ENCODE results near the gene PPP4R1.

Gene PPP4R1

DNA sequence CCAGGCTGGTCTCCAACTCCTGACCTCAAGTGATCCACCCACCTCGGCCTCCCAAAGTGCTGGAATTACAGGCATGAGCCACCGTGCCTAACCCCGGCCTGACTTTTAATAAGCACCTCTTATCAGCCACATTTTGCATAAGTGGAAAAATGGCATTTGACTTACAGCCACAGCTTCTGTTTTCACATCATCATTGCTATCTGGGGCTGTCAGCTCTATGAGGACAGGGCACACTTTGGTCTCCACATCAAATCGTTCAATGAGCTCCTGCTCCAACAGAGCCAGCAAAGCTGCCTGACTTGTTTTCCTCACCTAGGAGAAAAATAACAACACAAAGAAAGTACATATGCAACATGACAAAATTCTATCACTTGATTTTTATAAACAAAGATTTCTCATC lies 26.4 kb downstream of the PPP4R1 start:
- no peak for DNase-seq

DNA sequence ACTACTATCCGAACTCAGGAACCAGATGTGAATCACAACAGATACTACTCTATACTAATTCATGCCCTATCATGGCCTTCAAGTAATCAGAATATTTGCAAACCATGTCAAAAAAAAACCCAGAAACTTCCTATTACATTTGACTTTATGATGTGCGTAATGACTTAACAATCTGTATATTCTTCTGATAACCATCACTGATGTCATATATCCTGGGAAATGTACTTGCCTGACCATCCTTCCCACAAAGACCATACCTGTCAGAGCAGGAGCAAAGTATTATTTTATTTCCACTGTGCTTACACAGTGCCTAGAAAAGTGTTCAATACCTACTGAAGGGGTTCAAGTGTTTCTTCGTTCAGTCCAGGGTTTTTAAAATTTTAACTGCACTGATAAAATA lies 27.5 kb downstream of the PPP4R1 start:
- no peak for DNase-seq

DNA sequence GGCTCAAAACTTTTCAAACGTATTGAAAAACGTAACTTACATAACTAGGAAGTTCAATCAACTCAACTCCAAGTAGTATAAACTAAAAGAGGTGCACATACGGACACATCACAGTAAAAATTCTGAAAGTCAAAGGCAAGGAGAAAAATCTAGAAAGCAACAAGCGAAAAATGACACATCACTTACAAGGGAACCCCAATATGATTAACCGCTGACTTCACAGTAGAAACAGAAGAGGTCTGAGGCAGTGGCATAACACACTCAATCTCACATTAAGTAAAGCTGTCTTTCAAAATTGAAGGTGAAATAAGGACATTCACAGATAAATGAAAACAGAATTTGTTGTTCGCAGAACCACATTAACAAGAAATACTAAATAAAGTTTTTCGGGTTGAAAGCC lies 32.7 kb downstream of the PPP4R1 start:
- no peak for DNase-seq

DNA sequence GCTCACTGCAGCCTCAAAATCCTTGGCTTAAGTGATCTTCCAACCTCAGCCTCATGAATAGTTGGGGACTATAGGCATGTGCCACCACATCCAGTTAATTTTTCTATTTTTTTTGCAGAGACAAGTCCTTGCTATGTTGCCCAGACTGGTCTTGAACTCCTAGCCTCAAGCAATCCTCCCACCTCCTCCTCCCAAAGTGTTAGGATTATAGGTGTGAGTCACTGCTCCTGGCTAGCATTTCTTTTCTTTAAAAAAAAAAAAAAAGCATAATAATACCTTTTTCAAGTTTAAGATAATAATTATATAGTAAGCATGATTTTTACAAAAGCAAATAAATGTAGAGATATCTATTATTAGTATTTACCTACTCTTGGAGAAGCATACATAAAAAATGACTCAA lies 36.1 kb downstream of the PPP4R1 start:
- no peak for DNase-seq

DNA sequence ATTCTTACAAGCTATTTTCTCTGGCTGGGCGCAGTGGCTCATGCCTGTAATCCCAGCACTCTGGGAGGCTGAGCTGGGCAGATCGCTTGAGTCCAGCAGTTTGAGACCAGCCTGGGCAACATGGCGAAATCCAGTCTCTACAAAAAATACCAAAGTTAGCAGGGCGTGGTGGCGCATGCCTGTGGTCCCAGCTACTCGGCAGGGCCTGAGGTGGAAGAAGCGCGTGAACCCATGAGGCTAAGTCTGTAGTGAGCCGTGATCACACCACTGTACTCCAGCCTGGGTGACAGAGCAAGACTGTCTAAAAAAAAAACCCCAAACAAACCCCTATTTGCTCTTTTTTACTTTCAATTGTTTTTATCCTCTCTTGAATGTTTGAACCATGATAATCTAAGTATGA lies 37.0 kb downstream of the PPP4R1 start:
- no peak for DNase-seq

DNA sequence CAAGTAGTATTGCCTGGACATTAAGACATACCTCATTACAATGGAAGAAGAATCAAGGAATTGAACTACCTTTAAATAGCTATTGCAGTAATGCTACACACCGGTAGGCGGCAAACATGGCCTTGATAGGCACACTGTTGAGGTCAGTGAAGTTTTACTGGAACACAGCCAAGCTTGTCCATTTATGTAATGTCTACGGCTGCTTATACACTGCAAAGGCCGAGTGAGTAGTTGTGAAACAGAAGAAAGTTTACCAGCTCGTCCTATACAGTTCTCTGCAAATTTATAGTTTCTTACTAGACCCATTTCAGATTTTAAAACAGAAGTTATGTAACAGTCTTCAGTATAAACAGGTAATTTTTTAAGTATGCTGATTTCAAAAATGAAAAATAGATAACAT lies 38.8 kb downstream of the PPP4R1 start:
- DNase-seq: peak; percentile 92

DNA sequence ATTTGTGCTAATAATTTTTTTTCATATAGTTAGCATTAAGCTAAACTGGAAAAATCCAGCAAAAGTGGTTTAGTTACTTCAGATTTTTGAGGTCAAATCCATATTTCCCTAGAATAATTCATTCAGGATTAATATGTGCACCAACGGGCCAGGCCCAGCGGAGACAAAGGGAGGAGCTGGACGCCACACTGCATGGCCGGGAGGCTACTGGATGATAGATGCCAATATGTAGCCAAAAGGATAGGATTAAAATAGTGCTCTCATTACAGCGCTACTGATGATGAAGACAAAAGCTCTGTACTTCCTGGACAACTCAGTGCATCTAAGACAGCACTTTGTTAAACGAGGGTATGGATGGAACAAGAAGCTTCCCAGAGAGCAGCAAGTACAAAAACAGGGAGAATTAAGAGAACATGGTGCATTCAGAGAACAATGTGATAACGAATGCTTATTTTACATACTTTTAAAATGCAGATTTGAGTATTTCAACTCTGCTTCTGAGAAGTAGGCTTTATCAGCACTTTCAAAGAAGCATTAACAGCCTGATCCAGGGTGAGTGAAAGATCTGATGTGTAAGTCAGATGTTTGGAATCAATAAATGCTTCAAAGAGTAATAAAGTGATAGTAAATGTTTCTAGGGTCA lies 39.8 kb downstream of the PPP4R1 start:
- DNase-seq: no peak

DNA sequence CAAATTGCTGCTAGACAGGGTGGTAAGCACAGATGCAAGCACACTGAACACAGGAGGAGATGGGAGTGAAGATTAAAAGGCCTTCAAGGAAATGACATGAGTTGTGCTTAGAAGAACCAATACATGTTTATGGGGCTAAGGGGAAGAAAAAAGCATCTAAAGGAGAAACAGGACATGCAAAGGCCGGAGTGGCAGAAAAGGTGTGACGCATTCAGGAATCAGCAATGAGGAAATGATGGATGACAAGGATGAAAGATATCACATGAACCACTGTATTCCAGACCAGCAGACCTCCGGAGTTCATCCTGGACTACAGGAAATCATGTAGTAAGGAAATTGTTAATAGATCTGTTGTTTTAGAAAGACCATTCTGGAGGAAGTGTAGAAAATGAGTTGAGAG lies 42.8 kb downstream of the PPP4R1 start:
- no peak for DNase-seq

DNA sequence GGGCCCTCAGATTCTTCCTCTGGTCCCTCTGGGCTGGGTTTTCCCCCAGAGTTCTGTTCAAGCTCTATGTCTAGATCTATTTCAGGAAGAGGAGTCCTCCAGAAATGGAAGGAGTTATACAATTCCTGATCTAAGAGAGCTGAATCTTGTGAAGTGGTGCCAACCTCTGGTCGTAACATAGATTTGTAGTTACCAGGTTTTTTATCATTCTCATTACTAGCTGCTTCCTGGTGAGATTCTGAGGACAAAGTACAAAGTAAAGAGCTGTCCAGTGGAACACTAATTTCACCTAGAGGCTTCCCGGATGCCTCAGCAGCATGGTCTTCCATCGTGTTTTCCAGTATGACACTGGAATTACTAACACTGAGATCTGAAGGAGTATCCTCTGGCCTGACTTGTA lies 44.1 kb downstream of the PPP4R1 start:
- no peak for DNase-seq

DNA sequence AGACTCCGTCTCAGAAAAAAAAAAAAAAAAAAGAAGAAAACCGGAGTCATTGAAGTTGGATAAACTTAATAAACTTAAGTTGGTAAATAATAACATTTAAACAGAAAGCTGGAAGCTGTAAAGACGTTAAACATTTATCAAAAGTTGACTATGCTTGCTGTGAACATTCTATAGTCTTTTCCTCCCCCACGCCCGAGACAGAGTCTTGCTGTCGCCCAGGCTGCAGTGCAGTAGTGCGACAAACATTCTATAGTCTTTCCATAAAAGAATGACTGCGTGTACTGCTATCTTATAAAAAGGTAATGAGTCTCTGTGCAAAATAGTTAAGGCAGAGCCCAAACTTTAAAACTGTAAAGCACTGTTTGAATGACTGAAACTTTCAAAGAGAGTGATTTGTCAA lies 45.2 kb downstream of the PPP4R1 start:
- DNase-seq: no peak

DNA sequence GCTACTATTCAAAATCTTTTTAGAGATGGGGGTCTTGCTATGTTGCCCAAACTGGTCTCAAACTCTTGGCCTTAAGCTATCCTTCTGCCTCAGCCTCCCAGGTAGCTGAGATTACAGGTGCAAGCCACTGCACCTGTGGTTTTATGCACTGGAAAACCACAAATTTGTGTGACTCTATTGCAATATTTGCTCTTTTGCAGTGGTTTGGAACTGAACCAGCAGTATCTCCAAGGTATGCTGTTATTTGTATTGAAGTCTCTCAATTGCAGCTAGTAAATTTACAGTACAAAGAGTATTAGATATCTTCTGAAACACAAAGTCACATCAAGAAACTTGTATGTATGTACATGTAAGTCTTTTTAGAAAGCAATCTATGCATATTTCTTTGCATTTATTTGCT lies 46.2 kb downstream of the PPP4R1 start:
- no peak for DNase-seq

DNA sequence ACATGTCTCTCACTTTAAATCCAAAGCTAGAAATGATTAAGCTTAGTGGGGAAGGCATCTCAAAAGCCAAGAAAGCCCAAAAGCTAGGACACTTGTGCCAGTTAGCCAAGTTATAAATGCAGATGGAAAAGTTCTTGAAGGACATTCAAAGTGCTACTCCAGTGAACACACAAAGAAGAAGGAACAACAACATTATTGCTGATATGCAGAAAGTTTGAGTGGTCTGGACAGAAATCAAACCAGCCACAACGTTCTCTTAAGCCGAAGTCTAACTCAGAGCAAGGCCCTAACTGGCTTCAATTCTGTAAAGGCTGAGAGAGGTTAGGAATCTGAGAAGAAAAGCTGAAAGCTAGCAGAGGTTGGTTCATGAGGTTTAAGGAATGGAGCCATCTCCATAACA lies 49.0 kb downstream of the PPP4R1 start:
- no peak for DNase-seq

DNA sequence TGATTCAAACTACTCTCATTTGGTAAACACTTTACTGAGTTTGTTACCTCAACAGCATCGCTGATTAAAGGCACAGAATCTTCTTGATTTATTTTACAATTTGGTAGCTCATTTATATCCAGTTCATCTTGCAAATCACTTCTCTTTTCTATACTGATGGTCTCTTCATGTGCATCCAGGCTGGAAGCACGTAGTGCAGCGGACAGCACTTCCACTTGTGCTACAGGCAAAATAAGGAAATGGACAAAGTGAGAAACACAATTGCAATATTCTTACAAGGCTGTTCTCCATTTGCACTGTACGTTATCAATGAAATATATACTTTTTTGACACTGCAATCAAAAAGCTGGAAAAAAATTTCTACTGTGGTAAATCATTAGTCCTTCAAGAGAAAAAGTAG lies 51.0 kb downstream of the PPP4R1 start:
- no peak for DNase-seq

DNA sequence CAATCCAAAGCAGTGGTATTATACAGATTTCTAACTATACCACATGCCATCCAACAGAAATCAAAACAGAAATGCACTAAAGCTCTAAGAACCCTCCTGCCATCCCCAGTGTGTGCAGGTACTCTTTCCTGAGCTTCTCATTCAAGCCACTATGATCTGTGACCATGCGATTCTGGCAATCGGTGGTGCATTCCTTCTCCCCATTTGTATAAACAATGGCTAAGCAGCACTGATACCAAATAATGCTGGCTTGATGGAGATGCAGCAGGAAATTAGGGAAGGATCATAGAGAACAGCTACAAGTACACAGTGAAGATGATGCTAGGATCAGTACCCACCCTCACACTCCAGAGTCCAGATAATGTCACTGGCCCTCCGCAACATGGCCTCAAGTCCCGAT lies 51.8 kb downstream of the PPP4R1 start:
- no peak for DNase-seq

DNA sequence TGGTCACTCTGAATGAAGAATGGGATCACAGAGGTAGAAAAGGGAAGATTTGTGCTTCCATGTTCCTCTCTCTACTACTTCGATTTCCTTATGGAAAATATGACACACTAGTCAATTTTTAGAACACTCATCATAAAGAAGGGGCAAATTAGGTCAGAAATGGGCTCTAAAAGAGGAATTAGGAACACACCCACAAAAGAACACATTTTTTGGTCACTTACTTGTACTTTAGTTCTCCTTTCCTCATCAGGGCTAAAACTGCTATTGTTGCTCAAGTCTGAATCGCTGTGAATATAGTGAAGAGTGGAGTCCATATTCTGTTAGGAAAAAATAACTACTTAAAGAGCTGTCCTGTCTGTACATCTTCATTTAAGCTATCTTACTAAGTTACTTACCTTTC lies 52.6 kb downstream of the PPP4R1 start:
- DNase-seq: no peak

DNA sequence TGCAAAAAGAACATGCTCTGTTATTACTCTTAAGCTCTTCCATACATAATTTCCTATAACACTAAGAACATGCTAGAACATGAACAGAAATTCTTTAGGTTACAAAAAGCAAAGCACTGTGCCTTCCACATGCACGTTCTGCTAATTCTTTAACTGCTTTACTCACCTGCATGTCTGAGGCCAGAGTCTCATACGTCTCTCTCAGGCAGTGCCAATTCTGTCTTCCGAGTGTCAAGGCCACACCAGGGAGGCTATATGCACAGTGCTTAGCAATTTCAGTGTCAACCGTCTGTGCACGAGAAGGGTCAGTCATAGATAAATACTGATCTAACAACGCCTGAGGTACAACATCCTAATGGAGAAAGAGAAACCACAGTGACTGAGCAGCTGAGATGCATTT lies 55.1 kb downstream of the PPP4R1 start:
- no peak for DNase-seq

DNA sequence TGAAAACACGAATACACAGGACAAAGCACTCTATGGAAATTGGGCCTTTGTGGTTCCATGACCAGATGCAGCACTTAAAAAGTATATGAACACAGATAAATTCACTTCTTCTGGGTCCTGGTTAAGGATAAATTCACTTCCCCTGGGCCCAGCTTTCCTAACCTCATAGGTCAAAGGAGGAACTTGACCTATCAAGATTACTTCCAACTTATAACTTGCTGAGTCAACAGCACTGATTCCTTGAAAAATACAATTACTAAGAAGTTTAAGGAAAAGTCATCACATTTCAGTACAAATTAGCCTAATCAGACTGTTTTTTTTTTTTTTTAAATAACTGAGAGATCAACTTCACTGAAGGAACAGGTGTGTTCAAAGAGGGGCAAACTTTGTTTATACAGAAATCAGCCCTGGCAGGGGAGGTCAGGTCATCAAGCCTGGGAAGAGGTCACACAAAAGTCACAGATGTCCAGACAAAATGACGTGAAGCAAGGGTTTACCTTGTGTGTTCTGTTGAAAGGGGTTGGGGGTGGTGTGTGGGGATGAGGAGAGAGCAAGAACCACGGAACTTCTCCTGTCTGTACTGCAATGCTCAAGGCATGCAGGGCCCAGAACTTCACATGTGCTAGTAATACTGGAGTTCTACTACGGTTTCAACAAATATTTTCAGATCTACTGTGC lies 55.8 kb downstream of the PPP4R1 start:
- no peak for DNase-seq

DNA sequence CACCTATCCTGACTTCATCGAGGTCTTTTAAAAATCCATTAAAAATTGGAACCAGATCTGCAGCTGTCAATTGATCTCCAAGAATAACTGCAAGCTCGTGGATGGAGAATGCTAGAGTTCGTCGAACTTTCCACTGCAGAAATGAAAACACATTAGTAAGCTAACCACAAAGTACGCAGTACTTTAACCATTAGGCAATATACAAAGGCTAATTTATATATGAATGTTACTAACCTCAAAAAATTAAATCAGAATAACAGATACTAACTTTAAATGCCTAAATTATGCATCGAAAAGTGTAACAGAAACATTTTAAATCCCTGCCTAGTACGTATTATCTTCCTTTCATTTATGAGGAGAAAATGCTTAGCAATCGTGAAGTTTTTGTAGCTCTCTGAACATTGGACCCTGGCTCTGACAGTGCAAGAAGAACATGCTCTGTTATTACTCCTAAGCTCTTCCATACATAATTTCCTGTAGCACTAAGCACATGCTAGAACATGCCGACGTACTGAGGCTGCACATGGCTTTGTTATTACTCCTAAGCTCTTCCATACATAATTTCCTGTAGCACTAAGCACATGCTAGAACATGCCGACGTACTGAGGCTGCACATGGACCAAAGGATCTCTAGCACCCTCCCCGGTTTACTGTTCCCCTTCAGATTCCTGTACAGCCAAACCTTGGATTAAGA lies 57.0 kb downstream of the PPP4R1 start:
- DNase-seq: no peak

DNA sequence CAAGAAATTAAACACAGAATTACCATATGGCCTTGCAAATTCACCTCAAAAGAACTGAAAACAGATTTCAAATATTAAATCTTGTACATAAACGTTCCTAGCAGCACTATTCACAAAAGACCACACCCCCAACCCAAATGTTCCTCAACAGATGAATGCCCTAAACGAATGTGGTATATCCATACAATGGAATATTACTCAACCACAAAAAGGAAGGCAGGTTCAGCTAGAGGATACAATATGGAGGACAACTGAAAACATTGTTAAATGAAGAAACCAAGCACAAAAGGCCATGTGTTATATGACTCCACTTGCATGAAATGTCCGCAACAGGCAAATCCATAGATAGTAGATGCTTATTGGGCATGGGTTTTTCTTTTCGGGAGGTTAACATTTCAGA lies 61.7 kb downstream of the PPP4R1 start:
- DNase-seq: no peak

DNA sequence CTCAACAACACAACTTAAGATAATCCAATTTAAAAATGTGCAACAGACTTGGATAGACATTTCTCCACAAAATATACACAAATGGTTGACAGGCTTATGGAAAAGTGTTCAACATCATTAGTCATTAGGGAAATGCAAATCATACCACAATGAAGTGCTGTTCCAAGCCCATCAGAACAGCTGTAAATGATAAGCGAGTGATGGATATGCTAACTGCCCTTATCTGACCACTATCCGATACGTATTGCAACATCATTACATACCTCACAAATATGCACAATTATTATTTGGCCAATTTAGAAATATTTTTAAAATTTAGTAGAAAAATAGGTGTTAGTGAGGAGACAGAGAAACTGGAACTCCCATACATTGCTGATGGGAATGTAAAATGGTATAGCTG lies 62.2 kb downstream of the PPP4R1 start:
- DNase-seq: no peak

DNA sequence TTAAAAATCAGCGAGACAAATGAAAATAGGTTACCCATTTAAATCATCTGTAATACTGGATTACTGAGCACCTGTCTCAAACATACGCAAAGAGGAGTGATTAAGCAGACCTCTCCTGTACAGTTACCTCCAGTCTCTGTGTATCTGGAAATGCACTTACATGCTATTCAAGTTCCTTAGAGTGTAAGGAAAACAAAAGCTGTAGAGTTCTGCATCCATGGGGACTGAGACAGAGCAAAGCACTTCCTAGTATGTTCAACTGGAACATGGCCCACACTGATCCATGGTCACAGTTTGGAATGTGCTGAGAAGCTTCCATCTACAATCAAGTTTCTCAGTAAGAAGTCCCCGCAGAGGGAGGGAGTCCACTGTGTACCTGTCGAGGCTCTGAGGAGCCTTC lies 63.9 kb downstream of the PPP4R1 start:
- no peak for DNase-seq

DNA sequence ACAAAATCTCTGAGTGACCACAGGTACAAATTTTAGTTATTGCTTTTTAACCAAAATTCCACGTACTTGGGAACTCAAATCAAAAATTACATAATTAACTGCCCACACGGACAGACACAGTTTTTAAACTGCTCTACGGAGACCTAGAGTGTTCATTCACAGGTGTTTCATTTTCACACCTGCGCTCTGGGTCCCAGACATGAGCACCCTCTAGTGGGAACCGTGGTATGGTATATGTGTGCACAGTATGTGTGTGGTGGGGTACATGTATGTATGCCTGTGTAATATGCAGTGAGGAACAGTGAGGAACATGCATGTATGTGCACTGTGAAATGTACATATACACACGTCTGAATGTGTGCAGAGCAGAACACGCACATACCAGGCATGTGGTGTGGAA lies 65.0 kb downstream of the PPP4R1 start:
- no peak for DNase-seq

DNA sequence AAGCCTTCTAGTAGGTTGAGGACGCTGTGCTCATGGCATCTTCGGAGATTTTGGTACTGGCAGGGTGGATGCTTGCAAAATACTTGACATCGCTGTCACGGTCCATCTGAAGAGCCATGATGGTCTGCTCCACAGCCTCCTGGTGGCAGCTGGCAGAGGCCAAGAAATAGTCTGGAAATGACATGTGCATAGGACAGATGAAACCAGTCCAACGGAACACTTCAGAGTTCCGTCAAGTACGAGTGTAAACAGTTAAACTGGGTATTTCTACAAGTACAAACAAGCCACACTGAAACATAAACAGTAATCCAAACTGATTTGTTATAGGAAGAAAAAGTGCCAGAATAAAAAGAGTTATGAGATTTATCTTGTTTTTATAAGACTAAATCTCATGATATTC lies 66.6 kb downstream of the PPP4R1 start:
- no peak for DNase-seq

DNA sequence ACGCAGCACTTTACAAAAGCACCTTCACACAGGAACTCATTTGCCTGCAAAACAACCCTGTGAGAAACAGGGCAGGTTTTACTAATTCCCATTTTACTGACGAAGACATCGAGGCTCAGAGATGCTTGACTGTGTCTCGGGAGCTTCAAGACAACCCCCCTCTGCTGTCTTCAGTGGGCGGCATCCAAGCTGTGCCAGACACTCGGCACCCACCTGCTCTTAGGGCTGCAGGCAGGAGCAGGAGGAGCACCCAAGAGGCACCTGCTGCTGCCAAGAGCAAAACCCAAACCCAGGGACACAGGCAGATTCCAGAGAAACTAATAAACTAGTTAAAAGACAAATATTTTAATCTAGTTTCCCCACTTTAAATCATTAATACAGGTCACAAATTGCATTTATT lies 67.9 kb downstream of the PPP4R1 start:
- DNase-seq: no peak

DNA sequence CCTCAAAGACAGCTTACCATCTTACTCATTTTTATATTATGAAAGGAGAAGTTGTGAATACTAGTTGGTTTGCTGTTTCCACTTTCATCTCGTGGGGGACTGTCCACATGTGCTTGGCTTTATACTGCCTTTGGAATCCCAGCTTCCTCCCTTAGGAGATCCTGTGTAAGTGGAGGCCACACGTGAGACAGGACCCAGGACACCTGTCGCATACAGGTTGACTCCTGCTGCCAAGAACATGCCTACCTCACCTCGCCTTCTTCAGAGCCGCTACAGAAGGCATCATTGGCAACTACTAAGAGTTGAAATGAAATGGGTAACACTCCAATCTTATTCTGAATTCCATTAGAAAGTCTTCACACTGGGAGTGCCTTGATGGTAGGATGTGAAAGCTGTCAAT lies 69.3 kb downstream of the PPP4R1 start:
- DNase-seq: no peak
